T-helper 2 cell (primary cell): ENCODE measurements around the gene PRPS1L1.
A peak's percentile ranks its signal among the peaks of the same experiment; 100 is the strongest.

Experiments
- DNase-seq, 5 experiments: peaks; one replicate each; pipeline versions ENCODE4 v3.0.0 to v3.0.0-alpha.2; 2012 to 2022

The PRPS1L1 gene

GRCh38 chr7:18013936-18014335 is 13.7 kb downstream of the PRPS1L1 start:
- DNase-seq, result no peak

GRCh38 chr7:18004372-18004771 is 23.3 kb downstream of the PRPS1L1 start:
- DNase-seq, result no peak

GRCh38 chr7:18003286-18003994 is 24.2 kb downstream of the PRPS1L1 start:
- DNase-seq, result no peak

GRCh38 chr7:17998692-17999091 is 29.0 kb downstream of the PRPS1L1 start:
- DNase-seq, result no peak

- DNase-seq, result no peak
Observed at GRCh38 chr7:17996442-17997223, 31.0 kb downstream of the PRPS1L1 start.

- no peak for DNase-seq
Observed at GRCh38 chr7:17996040-17996439, 31.6 kb downstream of the PRPS1L1 start.

- DNase-seq, result no peak
Observed at GRCh38 chr7:17994079-17994850, 33.4 kb downstream of the PRPS1L1 start.

GRCh38 chr7:17991866-17992648 is 35.6 kb downstream of the PRPS1L1 start:
- DNase-seq, result peak in 1 of 5 experiments; percentile 17

GRCh38 chr7:17990761-17991160 is 36.9 kb downstream of the PRPS1L1 start:
- DNase-seq, result no peak

GRCh38 chr7:17989546-17989945 is 38.1 kb downstream of the PRPS1L1 start:
- DNase-seq, result no peak

- no peak for DNase-seq
Observed at GRCh38 chr7:17988858-17989257, 38.8 kb downstream of the PRPS1L1 start.

- DNase-seq, result no peak
Observed at GRCh38 chr7:17988141-17988540, 39.5 kb downstream of the PRPS1L1 start.

GRCh38 chr7:17986851-17987250 is 40.8 kb downstream of the PRPS1L1 start:
- DNase-seq, result no peak

- DNase-seq, result no peak
Observed at GRCh38 chr7:17985473-17986239, 42.0 kb downstream of the PRPS1L1 start.

GRCh38 chr7:17984288-17984687 is 43.4 kb downstream of the PRPS1L1 start:
- DNase-seq, result no peak

- DNase-seq, result no peak
Observed at GRCh38 chr7:17983221-17984062, 44.2 kb downstream of the PRPS1L1 start.

GRCh38 chr7:17976952-17977351 is 50.7 kb downstream of the PRPS1L1 start:
- DNase-seq, result no peak
